GM12873 (cell line): Measurements from ENCODE around the gene NR2C2.

Experiments used
- CTCF ChIP-seq: IDR thresholded peaks from 2 replicates; pipeline ENCODE4 v1.5.1; 2012; ENCODE audit warnings: low read depth, mild to moderate bottlenecking, moderate library complexity, low read length, control low read depth; ENCODE audit not compliant: insufficient read depth; ENCODE audit errors: missing control alignments

Gene NR2C2

GRCh38 chr3:15049584-15049983 is 102.2 kb downstream of the NR2C2 start:
- TF ChIP-seq CTCF = no peak

GRCh38 chr3:15050405-15051092 is 103.2 kb downstream of the NR2C2 start:
- TF ChIP-seq CTCF = no peak

- peak; percentile 90 for TF ChIP-seq CTCF
These were observed 104.1 kb downstream of the NR2C2 start for GRCh38 chr3:15051531-15051930.

- no peak for TF ChIP-seq CTCF
These were observed 105.2 kb downstream of the NR2C2 start for GRCh38 chr3:15052335-15053242.

GRCh38 chr3:15053541-15053940 is 106.2 kb downstream of the NR2C2 start:
- no peak for TF ChIP-seq CTCF

GRCh38 chr3:15055019-15055557 is 107.7 kb downstream of the NR2C2 start:
- no peak for TF ChIP-seq CTCF
